Ishikawa (cell line): ENCODE measurements around the gene AGTRAP.

ENCODE experiments used
- CEBPB ChIP-seq: IDR thresholded peaks from 2 replicates; pipeline ENCODE4 v1.6.1; 2012
- CREB1 ChIP-seq: IDR thresholded peaks from 2 replicates; pipeline ENCODE4 v1.6.1; 2012; ENCODE audit warnings: low read depth
- EGR1 ChIP-seq: IDR thresholded peaks from 2 replicates; pipeline ENCODE4 v1.6.1; 2012
- EP300 ChIP-seq: IDR thresholded peaks from 2 replicates; pipeline ENCODE4 v1.6.1; 2012; ENCODE audit warnings: borderline replicate concordance
- FOXM1 ChIP-seq: IDR thresholded peaks from 2 replicates; pipeline ENCODE4 v1.6.1; 2012; ENCODE audit warnings: low read depth, borderline replicate concordance
- NFIC ChIP-seq: IDR thresholded peaks from 2 replicates; pipeline ENCODE4 v1.6.1; 2012
- RAD21 ChIP-seq: IDR thresholded peaks from 2 replicates; pipeline ENCODE4 v1.6.1; 2012; ENCODE audit warnings: low read depth
- TAF1 ChIP-seq: IDR thresholded peaks from 2 replicates; pipeline ENCODE4 v1.6.1; 2012; ENCODE audit warnings: low read depth, mild to moderate bottlenecking
- TCF12 ChIP-seq: IDR thresholded peaks from 2 replicates; pipeline ENCODE4 v1.6.1; 2012; ENCODE audit warnings: low read depth
- TEAD4 ChIP-seq: IDR thresholded peaks from 2 replicates; pipeline ENCODE4 v1.6.1; 2012
- ZBTB7A ChIP-seq: IDR thresholded peaks from 2 replicates; pipeline ENCODE4 v1.6.1; 2012; ENCODE audit warnings: low read depth
- TF ChIP-seq, protein P1 (sequence below): IDR thresholded peaks from 2 replicates; pipeline ENCODE4 v1.6.1; 2012
- TF ChIP-seq, protein P2 (sequence below): IDR thresholded peaks from 2 replicates; pipeline ENCODE4 v1.6.1; 2012; ENCODE audit warnings: low read depth, mild to moderate bottlenecking
- TF ChIP-seq, protein P3 (sequence below): IDR thresholded peaks from 2 replicates; pipeline ENCODE4 v1.6.1; 2012

DNA sequence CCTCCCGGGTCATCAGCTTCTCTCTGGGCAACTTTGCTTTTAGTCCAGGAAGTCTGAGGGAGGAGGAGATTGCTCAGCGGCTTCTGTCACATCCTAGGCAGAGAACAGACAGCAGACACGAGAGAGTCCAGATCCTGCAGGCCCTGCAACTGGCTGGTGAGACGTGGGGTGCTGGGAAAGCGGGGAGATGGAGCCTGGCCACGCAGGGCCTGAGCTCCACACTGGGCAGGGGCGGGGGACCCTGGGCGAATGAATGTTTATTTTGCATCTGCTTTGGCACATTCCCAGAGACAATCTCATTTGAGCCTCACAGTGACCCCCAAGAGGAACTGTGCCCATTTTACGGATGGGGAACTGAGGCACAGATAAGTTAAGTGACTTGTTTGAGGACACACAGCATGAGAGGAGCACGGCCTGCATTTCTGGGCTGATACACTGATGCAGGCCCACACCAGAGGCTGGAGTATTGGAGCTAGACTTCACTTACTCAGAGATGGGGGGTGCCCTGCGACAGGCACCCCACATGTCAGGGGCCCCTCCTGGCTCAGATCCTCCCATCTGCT lies 35.6 kb downstream of the AGTRAP start:
- TF ChIP-seq CEBPB, result no peak
- TF ChIP-seq, protein P1, sequence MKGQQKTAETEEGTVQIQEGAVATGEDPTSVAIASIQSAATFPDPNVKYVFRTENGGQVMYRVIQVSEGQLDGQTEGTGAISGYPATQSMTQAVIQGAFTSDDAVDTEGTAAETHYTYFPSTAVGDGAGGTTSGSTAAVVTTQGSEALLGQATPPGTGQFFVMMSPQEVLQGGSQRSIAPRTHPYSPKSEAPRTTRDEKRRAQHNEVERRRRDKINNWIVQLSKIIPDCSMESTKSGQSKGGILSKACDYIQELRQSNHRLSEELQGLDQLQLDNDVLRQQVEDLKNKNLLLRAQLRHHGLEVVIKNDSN, result no peak
- TF ChIP-seq EGR1, result no peak
- no peak for TF ChIP-seq FOXM1
- TF ChIP-seq ZBTB7A, result no peak
- TF ChIP-seq TAF1, result no peak
- TF ChIP-seq TCF12, result no peak
- TF ChIP-seq EP300, result no peak
- no peak for TF ChIP-seq NFIC
- TF ChIP-seq CREB1, result no peak
- TF ChIP-seq, protein P2, sequence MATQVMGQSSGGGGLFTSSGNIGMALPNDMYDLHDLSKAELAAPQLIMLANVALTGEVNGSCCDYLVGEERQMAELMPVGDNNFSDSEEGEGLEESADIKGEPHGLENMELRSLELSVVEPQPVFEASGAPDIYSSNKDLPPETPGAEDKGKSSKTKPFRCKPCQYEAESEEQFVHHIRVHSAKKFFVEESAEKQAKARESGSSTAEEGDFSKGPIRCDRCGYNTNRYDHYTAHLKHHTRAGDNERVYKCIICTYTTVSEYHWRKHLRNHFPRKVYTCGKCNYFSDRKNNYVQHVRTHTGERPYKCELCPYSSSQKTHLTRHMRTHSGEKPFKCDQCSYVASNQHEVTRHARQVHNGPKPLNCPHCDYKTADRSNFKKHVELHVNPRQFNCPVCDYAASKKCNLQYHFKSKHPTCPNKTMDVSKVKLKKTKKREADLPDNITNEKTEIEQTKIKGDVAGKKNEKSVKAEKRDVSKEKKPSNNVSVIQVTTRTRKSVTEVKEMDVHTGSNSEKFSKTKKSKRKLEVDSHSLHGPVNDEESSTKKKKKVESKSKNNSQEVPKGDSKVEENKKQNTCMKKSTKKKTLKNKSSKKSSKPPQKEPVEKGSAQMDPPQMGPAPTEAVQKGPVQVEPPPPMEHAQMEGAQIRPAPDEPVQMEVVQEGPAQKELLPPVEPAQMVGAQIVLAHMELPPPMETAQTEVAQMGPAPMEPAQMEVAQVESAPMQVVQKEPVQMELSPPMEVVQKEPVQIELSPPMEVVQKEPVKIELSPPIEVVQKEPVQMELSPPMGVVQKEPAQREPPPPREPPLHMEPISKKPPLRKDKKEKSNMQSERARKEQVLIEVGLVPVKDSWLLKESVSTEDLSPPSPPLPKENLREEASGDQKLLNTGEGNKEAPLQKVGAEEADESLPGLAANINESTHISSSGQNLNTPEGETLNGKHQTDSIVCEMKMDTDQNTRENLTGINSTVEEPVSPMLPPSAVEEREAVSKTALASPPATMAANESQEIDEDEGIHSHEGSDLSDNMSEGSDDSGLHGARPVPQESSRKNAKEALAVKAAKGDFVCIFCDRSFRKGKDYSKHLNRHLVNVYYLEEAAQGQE, result no peak
- no peak for TF ChIP-seq RAD21
- TF ChIP-seq, protein P3, sequence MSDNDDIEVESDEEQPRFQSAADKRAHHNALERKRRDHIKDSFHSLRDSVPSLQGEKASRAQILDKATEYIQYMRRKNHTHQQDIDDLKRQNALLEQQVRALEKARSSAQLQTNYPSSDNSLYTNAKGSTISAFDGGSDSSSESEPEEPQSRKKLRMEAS, result no peak
- no peak for TF ChIP-seq TEAD4
